BE2C (cell line): ENCODE data around the gene PDLIM7.
A peak's percentile ranks its signal among the peaks of the same experiment; 100 is the strongest.
"Not testable (repeated sequence)": the region's sequence is repeated elsewhere in the genome, so short reads cannot be mapped to it uniquely, and the experiment has no call there.

Source experiments
- DNase-seq: peaks from one replicate; pipeline ENCODE4 v3.0.0-alpha.2; 2020
- H3K27me3 ChIP-seq: fragments of 250-450 bp; sonication (Bioruptor Pico); 2 replicates; pipeline ENCODE4 v1.5.1; 2020; ENCODE audit warnings: mild to moderate bottlenecking
- H3K36me3 ChIP-seq: fragments of 250-450 bp; sonication (Bioruptor Pico); 2 replicates; pipeline ENCODE4 v1.5.1; 2020; ENCODE audit warnings: mild to moderate bottlenecking
- H3K4me1 ChIP-seq: fragments of 250-450 bp; sonication (Bioruptor Pico); 2 replicates; pipeline ENCODE4 v1.5.1; 2020
- H3K4me3 ChIP-seq: 2 replicates; pipeline ENCODE4 v1.5.1; 2011; ENCODE audit warnings: low read depth, low read length
- H3K9me3 ChIP-seq: fragments of 250-450 bp; sonication (Bioruptor Pico); 2 replicates; pipeline ENCODE4 v1.5.1; 2020
- TF ChIP-seq, protein P1 (sequence below): IDR thresholded peaks from 2 replicates; pipeline ENCODE4 v1.5.1; 2012; ENCODE audit warnings: mild to moderate bottlenecking, low read depth, low read length

PDLIM7 gene

DNA sequence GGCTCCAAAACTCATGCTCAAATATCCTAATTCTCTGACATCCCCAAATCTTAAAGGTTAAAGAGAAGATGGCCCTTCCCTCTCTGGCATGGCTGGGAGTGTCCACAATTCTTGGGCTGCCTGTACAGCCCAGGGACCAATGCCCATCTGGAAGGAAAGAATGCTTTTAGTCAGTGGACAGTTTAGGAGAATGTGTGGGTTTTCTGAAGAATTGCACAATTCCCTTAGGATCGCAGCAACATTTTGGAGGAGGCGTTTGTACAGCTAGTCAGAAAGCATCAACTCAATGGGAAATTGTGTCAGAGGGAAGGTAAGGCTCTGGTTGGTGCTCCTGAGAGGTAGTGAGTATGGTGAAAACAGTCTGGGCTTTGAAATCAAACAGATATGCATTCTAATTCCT, 42.0 kb upstream of the PDLIM7 start:
- Histone ChIP-seq H3K4me3 (no peak overlapping the region), H3K36me3 (peaks cover 36% of the 10 kb centered on the region), H3K27me3 (no peaks in the 10 kb centered on the region), H3K9me3 (no peaks in the 10 kb centered on the region), H3K4me1 (peaks cover 25% of the 10 kb centered on the region)
- no peak for DNase-seq
- TF ChIP-seq, protein P1, sequence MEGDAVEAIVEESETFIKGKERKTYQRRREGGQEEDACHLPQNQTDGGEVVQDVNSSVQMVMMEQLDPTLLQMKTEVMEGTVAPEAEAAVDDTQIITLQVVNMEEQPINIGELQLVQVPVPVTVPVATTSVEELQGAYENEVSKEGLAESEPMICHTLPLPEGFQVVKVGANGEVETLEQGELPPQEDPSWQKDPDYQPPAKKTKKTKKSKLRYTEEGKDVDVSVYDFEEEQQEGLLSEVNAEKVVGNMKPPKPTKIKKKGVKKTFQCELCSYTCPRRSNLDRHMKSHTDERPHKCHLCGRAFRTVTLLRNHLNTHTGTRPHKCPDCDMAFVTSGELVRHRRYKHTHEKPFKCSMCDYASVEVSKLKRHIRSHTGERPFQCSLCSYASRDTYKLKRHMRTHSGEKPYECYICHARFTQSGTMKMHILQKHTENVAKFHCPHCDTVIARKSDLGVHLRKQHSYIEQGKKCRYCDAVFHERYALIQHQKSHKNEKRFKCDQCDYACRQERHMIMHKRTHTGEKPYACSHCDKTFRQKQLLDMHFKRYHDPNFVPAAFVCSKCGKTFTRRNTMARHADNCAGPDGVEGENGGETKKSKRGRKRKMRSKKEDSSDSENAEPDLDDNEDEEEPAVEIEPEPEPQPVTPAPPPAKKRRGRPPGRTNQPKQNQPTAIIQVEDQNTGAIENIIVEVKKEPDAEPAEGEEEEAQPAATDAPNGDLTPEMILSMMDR, result no peak

DNA sequence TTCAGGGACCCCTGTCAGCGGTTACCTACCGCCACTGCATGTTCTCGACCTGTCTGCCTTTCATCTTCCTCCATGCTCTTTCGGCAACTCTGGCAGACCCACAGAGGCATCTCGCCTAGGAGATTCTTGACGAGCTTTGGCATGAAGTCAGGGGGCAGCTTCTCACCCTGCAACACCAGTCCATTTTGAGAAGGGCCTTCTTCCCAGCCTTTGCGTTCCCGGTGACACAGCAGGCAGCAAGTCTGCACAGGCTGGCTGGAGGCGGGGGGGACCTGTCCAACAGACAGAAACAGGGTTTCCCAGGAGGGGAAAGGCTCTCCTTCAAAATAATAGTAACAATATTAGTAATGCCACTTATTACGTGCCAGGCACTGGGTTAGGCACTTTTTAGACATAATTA, 41.5 kb upstream of the PDLIM7 start:
- H3K36me3 ChIP-seq, result peaks cover 35% of the 10 kb centered on the region
- TF ChIP-seq, protein P1, result no peak

DNA sequence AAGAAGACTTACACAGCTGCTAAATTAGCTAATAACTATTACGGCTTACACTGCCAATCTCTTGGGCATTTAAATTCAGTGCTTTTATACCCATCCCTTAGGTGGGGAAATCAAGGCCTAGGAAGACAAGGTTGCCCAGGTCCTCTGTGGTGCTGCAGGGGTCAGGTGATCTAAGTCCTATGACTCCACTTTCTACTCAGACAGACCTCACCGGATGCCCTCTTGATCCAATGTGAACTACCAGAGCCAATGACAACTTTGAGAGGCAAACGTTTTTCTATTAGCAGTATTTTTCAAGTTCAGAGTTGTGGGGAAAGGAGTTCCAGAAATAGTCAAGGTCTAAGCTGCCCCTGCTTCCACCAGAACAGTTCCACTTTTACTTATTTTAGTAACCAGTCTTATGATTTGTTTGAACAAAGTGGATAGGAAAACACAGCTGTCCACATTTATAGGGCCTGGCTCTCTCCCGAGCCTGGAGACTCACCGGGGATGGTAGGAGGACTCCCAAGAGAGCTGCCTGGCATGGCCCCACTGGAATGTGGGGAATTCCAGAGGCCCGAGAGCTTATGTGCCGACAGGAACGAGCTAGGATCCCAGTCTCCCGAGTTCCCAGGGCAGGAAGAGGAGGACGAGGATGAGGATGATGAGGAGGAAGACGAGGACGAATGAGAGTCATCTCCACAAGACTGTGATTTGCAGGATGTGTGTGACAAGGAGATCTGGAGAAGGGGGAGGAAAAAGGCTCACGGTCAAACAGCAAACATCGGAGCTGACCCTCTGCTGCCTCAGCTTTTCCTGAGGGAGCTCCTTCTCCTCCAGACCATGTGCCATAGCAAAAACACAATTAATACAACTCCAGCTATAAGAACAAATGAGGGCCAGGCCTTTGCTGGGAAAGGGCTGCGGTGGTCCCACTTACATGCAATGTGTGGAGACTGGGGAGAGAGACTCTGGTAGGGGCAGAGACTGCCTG, 40.3 kb upstream of the PDLIM7 start:
- peaks cover 7% of the 10 kb centered on the region for H3K4me1 ChIP-seq
- no peak overlapping the region for H3K4me3 ChIP-seq
- no peaks in the 10 kb centered on the region for H3K9me3 ChIP-seq
- TF ChIP-seq, protein P1, result no peak
- peaks cover 39% of the 10 kb centered on the region for H3K36me3 ChIP-seq
- no peak for DNase-seq
- no peaks in the 10 kb centered on the region for H3K27me3 ChIP-seq

More for the DNA sequence above, 41.5 kb upstream of the PDLIM7 start:
- Histone ChIP-seq H3K4me3 (no peak overlapping the region), H3K27me3 (no peaks in the 10 kb centered on the region), H3K9me3 (no peaks in the 10 kb centered on the region), H3K4me1 (peaks cover 19% of the 10 kb centered on the region)
- no peak for DNase-seq

DNA sequence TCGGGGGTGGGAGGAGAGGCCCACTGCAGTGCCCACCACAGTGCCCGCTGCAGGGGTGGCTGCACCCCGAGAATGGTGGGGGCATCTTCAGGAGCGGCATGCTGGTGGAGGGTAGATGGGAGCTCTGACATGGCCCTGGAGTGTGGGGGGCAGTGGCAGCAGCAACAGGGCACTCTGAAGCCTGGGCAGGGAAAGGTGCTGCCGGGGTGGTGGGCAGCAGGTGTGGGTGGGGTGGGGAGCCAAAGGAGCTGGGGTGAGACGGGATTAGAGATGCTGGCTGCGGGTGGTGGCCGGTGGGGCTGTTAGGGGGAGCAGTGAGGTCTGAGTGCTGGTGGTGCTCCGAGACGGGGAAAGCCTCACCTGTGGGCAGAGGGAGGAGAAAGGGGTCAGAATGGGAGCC, 39.0 kb upstream of the PDLIM7 start:
- H3K27me3 ChIP-seq, result no peaks in the 10 kb centered on the region
- DNase-seq, result no peak
- H3K4me1 ChIP-seq, result peaks cover 5% of the 10 kb centered on the region
- H3K4me3 ChIP-seq, result no peak overlapping the region
- H3K9me3 ChIP-seq, result no peaks in the 10 kb centered on the region
- TF ChIP-seq, protein P1, result no peak
- H3K36me3 ChIP-seq, result peaks cover 42% of the 10 kb centered on the region

DNA sequence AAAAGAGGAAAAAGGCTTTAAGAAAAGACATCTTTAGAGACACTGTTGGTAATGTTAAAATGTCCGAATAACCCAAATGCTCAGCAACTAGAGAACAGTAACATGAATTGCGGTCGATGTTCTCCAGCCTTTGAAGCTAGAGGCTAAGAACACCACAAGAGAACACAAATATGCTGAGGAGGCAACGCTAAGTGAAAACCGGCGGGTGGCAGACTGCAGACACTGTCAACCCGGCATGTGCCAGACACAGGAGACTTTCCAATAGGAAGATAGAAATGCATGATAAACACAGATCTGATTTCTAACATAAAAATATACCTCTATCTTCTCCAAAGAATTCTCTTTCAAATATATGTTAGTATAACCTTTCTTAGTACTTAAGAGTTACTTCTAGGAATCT, 37.7 kb upstream of the PDLIM7 start:
- Histone ChIP-seq H3K4me3 (no peak overlapping the region), H3K36me3 (peaks cover 45% of the 10 kb centered on the region), H3K9me3 (no peaks in the 10 kb centered on the region), H3K4me1 (peaks cover 5% of the 10 kb centered on the region), H3K27me3 (no peaks in the 10 kb centered on the region)
- DNase-seq, result no peak
- TF ChIP-seq, protein P1, result peak; percentile 31; the same call in 1 of the 2 replicates

DNA sequence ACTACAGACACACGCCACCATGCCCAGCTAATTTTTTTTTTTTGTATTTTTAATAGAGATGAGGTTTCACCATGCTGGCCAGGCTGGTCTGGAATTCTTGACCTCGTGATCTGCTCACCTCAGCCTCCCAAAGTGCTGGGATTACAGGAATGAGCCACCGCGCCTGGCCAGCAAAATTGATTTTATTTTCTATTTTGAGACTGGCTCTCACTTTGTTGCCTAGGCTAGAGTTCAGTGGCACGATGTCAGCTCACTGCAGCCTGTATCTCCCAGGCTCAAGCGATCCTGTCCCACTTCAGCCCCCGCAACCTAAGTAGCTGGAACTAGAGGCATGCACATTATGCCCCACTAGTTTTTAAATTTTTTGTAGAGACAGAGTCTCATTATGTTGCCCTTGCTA, 37.0 kb upstream of the PDLIM7 start:
- H3K4me1 ChIP-seq, H3K4me3 ChIP-seq, DNase-seq, H3K9me3 ChIP-seq, H3K27me3 ChIP-seq: not testable (repeated sequence)
- H3K36me3 ChIP-seq, result peaks cover 45% of the 10 kb centered on the region
